ENCODE data around the gene TGFB3. TPM values are rescaled to one million over a fixed set of nuclear protein-coding genes. Genes with fewer than 3 reads are reported as not detected.
"Not testable (repeated sequence)": the region's sequence is repeated elsewhere in the genome, so short reads cannot be mapped to it uniquely, and the experiment has no call there.

TGFB3 gene
- total and polyA plus RNA-seq, 2 experiments from 2014 or later, result 11.6 to 13.9 TPM

DNA sequence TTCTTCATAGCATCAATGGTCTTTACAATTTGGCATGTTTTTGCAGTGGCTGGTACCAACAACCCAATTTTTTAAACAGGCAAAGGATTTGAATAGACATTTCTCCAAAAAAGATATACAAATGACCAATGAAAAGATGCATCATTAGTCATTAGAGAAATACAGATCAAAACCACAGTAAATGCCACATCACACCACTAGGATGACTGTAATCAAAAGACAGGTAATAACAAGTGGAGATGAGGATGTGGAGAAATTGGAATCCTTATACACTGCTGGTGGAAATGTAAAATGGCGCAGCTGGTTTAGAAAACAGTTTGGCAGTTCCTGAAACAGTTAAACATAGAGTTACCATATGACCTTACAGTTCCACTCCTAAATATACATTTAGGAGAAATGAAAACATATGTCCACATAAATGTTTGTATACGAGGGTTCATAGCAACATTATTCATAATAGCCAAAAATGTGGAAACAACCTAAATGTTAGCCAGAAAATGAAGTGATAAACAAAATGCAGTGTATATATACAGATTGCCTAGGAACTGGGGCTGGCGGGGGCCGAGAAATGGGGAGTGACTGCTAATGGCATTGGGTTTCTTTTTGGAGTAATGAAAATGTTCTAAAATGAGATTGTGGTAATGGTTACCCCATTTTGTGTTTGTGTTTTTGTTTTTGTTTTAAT lies 55.2 kb downstream of the TGFB3 start:
- H3K36me3 ChIP-seq, result no peaks in the 10 kb centered on the region
- H3K27me3 ChIP-seq, result no peaks in the 10 kb centered on the region
- H3K9me3 ChIP-seq (ENCODE audit: low read depth), result no peaks in the 10 kb centered on the region
- peaks cover 27% of the 10 kb centered on the region for H3K4me1 ChIP-seq (ENCODE audit: low read depth)
- no peak for DNase-seq (ENCODE audit: low read depth in 1 of 2, low spot score in 1 of 2)
- no peak overlapping the region for H3K4me3 ChIP-seq
- no peak overlapping the region for H3K27ac ChIP-seq
- TF ChIP-seq, protein P1, sequence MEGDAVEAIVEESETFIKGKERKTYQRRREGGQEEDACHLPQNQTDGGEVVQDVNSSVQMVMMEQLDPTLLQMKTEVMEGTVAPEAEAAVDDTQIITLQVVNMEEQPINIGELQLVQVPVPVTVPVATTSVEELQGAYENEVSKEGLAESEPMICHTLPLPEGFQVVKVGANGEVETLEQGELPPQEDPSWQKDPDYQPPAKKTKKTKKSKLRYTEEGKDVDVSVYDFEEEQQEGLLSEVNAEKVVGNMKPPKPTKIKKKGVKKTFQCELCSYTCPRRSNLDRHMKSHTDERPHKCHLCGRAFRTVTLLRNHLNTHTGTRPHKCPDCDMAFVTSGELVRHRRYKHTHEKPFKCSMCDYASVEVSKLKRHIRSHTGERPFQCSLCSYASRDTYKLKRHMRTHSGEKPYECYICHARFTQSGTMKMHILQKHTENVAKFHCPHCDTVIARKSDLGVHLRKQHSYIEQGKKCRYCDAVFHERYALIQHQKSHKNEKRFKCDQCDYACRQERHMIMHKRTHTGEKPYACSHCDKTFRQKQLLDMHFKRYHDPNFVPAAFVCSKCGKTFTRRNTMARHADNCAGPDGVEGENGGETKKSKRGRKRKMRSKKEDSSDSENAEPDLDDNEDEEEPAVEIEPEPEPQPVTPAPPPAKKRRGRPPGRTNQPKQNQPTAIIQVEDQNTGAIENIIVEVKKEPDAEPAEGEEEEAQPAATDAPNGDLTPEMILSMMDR (IDR thresholded peaks at IDR 0.05; ENCODE audit: low read depth, low read length), result no peak

DNA sequence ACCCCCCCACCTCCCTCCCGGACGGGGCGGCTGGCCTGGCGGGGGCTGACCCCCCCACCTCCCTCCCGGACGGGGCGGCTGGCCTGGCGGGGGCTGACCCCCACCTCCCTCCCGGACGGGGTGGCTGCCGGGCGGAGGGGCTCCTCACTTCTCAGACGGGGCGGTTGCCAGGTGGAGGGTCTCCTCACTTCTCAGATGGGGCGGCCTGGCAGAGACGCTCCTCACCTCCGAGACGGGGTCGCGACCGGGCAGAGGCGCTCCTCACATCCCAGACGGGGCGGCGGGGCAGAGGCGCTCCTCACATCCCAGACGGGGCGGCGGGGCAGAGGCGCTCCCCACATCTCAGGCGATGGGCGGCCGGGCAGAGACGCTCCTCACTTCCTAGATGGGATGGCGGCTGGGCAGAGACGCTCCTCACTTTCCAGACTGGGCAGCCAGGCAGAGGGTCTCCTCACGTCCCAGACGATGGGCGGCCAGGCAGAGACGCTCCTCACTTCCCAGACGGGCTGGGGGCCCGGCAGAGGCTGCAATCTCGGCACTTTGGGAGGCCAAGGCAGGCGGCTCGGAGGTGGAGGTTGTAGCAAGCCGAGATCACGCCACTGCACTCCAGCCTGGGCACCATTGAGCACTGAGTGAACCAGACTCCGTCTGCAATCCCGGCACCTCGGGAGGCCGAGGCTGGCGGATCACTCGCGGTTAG lies 56.5 kb downstream of the TGFB3 start:
- not testable (repeated sequence) for H3K36me3 ChIP-seq; H3K27ac ChIP-seq; H3K27me3 ChIP-seq; H3K4me3 ChIP-seq; DNase-seq (ENCODE audit: low read depth in 1 of 2, low spot score in 1 of 2); H3K9me3 ChIP-seq (ENCODE audit: low read depth)
- peaks cover 19% of the 10 kb centered on the region for H3K4me1 ChIP-seq (ENCODE audit: low read depth)

DNA sequence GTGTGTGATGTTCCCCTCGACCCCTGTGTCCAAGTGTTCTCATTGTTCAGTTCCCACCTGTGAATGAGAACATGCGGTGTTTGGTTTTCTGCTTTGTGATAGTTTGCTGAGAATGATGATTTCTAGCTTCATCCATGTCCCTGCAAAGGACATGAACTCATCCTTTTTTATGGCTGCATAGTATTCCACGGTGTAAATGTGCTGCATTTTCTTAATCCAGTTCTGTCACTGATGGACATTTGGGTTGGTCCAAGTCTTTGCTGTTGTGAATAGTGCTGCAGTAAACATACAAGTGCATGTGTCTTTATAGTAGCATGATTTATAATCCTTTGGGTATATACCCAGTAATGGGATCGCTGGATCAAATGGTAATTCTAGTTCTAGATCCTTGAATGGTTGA lies 61.4 kb downstream of the TGFB3 start:
- not testable (repeated sequence) for H3K27me3 ChIP-seq; DNase-seq (ENCODE audit: low read depth in 1 of 2, low spot score in 1 of 2); H3K9me3 ChIP-seq (ENCODE audit: low read depth); H3K27ac ChIP-seq; H3K36me3 ChIP-seq; H3K4me3 ChIP-seq
- H3K4me1 ChIP-seq (ENCODE audit: low read depth), result peaks cover 17% of the 10 kb centered on the region

DNA sequence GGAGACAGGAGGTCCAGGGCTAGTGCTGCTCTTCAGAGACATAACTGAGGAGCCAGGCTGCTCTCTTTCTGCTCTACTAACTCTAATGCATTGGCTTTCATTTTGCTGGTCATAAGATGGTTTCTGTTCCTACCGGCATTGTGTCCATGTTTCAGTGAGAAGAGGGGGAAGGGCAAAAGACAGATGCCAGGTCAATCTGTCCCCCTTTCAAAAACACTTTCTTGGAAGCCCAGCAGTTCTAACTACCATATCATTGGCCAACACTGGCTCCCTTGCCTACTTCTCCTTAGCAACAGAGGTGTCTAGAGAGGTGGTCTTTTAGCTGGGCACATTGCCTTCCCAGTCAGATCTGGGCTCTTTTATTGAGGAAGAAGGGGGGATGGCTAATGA lies 63.9 kb downstream of the TGFB3 start:
- H3K36me3 ChIP-seq, result no peaks in the 10 kb centered on the region
- peak overlapping the region; percentile 61 for H3K27ac ChIP-seq
- DNase-seq (ENCODE audit: low read depth in 1 of 2, low spot score in 1 of 2), result no peak
- H3K4me1 ChIP-seq (ENCODE audit: low read depth), result peaks cover 29% of the 10 kb centered on the region
- H3K9me3 ChIP-seq (ENCODE audit: low read depth), result no peaks in the 10 kb centered on the region
- H3K4me3 ChIP-seq, result no peak overlapping the region
- TF ChIP-seq, protein P1 (IDR thresholded peaks at IDR 0.05; ENCODE audit: low read depth, low read length), result no peak
- no peaks in the 10 kb centered on the region for H3K27me3 ChIP-seq

DNA sequence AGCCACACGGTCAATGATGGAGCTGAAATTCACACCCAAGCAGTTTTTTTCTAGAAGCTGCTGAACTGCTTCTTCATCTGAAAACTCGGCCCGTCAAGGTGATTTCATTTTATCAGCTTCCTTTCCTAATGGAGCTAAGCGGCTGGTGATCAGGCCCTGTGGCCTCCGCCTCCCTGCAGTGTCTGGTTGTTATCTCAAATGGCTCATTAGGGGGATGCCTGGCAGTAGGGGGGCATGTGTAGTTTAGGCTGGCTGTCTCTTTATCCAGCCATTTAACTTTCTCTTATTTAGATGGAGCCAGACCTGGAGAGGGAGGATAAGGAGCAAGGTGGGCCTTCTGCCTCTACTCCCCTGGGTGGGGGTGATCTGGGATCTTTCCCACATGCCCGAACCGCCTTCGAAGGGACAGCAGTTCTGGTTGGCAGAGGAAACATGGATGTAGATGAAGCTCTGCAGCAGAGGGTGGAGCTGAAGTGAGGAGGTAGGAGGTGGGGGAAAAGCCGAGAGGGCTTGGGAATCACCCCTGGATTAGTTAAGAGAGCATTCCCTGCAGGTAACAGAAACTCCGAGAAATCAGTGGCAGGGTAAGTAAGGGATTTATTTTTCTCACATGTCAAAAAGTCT lies 64.4 kb downstream of the TGFB3 start:
- H3K4me1 ChIP-seq (ENCODE audit: low read depth), result peaks cover 35% of the 10 kb centered on the region
- peak overlapping the region; percentile 61 for H3K27ac ChIP-seq
- H3K9me3 ChIP-seq (ENCODE audit: low read depth), result no peaks in the 10 kb centered on the region
- H3K36me3 ChIP-seq, result no peaks in the 10 kb centered on the region
- no peaks in the 10 kb centered on the region for H3K27me3 ChIP-seq
- H3K4me3 ChIP-seq, result no peak overlapping the region
- TF ChIP-seq, protein P1 (IDR thresholded peaks at IDR 0.05; ENCODE audit: low read depth, low read length), result no peak
- DNase-seq (ENCODE audit: low read depth in 1 of 2, low spot score in 1 of 2), result peak in 1 of 2 donors; percentile 32

DNA sequence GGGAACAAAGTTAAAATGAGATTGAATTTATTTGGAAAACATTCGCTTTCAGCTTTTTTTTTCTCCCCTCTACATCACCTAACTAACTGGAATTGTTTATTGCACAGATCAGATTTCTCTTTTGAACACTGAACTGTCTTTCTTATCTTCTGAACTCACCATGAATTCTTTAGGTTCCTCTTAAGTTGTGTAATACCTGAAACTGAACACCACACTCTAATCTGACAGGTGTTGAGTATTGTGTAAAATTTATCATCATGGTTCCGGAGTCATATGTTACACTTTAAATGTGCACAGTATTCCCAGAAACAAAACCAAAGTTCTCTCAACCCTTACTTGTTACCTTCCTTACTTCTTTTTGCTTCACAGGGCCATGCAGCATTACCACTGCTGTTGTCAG lies 66.8 kb downstream of the TGFB3 start:
- Histone ChIP-seq H3K27ac (peak overlapping the region; percentile 47), H3K4me1 (ENCODE audit: low read depth) (peaks cover 46% of the 10 kb centered on the region), H3K27me3 (no peaks in the 10 kb centered on the region), H3K9me3 (ENCODE audit: low read depth) (no peaks in the 10 kb centered on the region), H3K36me3 (no peaks in the 10 kb centered on the region), H3K4me3 (no peak overlapping the region)
- DNase-seq (ENCODE audit: low read depth in 1 of 2, low spot score in 1 of 2), result no peak
- TF ChIP-seq, protein P1 (IDR thresholded peaks at IDR 0.05; ENCODE audit: low read depth, low read length), result no peak

Measured in cardiac muscle cell (in vitro differentiated cells and primary cell).